Measurements from ENCODE around the gene SLC16A8.

The SLC16A8 gene

DNA sequence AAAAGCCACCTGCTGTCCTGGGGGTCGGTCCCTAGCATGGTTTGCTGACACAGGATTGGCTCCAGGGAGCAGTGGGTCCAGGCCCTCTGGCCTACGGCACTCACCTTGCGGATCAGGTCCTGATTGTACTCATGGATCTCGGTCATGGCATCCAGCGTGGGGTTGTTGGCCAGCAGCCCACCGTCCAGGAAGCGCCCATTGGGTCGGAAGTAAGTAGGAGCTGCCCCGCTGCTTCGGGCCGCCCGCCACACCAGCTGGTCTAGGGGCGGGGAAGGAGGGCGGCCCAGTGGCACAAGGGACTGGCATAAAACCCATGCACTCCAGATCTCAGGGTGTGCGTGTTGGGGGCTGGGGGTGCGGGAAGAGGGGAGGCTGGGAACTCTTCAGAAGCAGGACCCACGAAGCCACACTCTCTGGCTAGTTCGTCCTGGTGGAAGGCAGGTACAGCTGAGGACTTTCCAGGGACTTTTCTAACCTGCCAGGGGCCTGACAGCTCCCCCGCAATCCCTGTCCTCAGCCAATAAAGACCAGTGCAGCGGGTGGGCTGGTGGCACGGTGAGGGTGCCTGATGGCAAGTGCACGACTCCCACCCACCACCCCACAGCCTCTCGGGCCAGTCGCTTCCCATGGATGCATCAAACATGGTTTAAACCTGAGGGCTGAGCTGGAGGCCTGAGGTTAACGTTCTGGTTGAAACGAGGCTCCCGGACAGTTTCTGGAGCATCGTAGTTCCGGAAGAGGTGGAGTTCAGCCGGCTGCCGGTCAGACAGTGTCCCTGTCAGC is 31.6 kb upstream of the SLC16A8 start:
- Histone ChIP-seq H3K27ac (no peak overlapping the region), H3K9me3 (ENCODE audit: severe bottlenecking) (no peaks in the 10 kb centered on the region), H3K4me3 (ENCODE audit: low read depth, low read length) (no peak overlapping the region), H3K36me3 (no peaks in the 10 kb centered on the region; the same call in 1 of the 2 replicates), H3K27me3 (ENCODE audit: insufficient read depth, low read depth, severe bottlenecking) (no peaks in the 10 kb centered on the region)
- no peak for DNase-seq
- no peak for TF ChIP-seq CTCF (IDR thresholded peaks at IDR 0.05; ENCODE audit: low read depth, low read length)

DNA sequence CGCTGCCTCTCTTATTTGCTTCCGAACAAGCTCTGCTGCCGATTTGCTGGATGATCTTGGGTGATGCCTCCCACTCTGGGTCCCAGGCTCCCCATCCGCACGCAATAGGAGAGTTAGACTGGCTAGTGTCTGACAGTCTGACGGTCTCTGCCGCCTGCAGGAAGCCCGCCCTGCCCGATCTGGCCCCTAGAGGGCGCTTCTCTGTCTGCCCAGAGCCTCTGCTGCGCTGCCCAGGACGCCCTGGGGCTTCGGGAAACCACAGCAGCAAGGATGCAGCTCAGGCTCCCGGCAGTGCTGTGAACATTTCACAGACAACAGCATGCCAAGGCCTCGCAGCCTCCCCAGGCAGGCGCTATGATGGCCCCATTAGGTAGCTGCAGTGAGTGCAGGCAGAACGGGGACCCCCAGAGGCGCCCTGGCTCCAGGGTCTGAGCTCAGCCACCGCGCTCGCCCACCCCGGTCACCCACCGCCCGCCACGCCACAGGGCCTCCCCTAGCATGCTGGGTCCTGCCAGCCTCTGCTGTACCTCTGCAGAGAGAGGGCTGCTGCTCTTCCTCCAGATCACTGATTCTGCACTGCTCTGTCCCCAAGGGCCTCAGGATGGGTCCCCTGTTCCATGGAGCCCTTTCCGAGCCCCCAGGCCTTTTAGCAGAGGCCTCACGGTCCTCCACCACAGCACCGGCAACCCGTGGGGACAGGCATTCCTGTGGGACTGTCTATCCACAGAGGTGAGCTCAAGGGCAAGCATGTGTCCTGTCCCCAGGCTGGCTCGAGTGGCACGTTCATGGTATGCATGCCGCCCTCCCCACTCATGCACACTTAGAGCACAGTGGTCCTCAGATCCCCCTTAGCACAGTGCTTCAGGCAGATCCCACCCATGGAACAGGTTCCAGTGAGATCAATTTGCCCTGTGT is 30.8 kb upstream of the SLC16A8 start:
- H3K27ac ChIP-seq: no peak overlapping the region
- TF ChIP-seq CTCF (IDR thresholded peaks at IDR 0.05; ENCODE audit: low read depth, low read length): peak; percentile 97
- no peak overlapping the region for H3K4me3 ChIP-seq (ENCODE audit: low read depth, low read length)
- no peaks in the 10 kb centered on the region for H3K9me3 ChIP-seq (ENCODE audit: severe bottlenecking)
- no peaks in the 10 kb centered on the region for H3K27me3 ChIP-seq (ENCODE audit: insufficient read depth, low read depth, severe bottlenecking)
- H3K36me3 ChIP-seq: no peaks in the 10 kb centered on the region; the same call in 1 of the 2 replicates
- DNase-seq: peak; percentile 88

- H3K9me3 ChIP-seq (ENCODE audit: severe bottlenecking): no peaks in the 10 kb centered on the region
- no peak overlapping the region for H3K27ac ChIP-seq
- DNase-seq: no peak
Observed at GRCh38 chr22:38112381-38112780, 28.4 kb upstream of the SLC16A8 start.

DNA sequence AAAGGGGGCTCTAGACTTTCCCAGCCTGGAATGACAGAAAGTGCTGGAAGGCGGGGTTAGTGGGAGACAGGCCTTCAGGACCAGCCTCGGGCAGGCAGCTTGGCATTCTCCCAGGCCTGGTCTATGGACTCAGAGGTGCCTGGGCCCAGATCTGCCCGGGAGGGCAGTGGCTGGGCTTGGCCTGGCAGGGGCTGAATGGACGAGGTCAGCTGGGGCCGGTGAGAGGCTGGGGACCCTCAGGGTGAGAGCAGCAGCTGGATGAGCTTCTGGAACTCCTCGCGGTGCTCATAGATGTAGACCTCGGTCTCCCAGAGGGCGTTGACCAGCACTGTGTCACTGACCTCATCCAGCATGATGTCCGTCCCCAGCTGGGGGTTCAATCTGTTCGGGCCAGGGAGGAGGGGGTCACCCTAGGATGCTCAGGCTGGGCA is 28.0 kb upstream of the SLC16A8 start:
- H3K27me3 ChIP-seq (ENCODE audit: insufficient read depth, low read depth, severe bottlenecking): no peaks in the 10 kb centered on the region
- TF ChIP-seq CTCF (IDR thresholded peaks at IDR 0.05; ENCODE audit: low read depth, low read length): no peak
- no peak for DNase-seq
- H3K4me3 ChIP-seq (ENCODE audit: low read depth, low read length): no peak overlapping the region
- no peak overlapping the region for H3K27ac ChIP-seq
- no peaks in the 10 kb centered on the region; the same call in 1 of the 2 replicates for H3K36me3 ChIP-seq
- no peaks in the 10 kb centered on the region for H3K9me3 ChIP-seq (ENCODE audit: severe bottlenecking)

More at GRCh38 chr22:38112381-38112780, 28.4 kb upstream of the SLC16A8 start:
- Histone ChIP-seq H3K4me3 (ENCODE audit: low read depth, low read length) (no peak overlapping the region), H3K27me3 (ENCODE audit: insufficient read depth, low read depth, severe bottlenecking) (no peaks in the 10 kb centered on the region), H3K36me3 (no peaks in the 10 kb centered on the region; the same call in 1 of the 2 replicates)
- no peak for TF ChIP-seq CTCF (IDR thresholded peaks at IDR 0.05; ENCODE audit: low read depth, low read length)

- Histone ChIP-seq H3K36me3 (no peaks in the 10 kb centered on the region; the same call in 1 of the 2 replicates), H3K27me3 (ENCODE audit: insufficient read depth, low read depth, severe bottlenecking) (no peaks in the 10 kb centered on the region), H3K27ac (no peak overlapping the region), H3K4me3 (ENCODE audit: low read depth, low read length) (no peak overlapping the region), H3K9me3 (ENCODE audit: severe bottlenecking) (no peaks in the 10 kb centered on the region)
- DNase-seq: no peak
- no peak for TF ChIP-seq CTCF (IDR thresholded peaks at IDR 0.05; ENCODE audit: low read depth, low read length)
Observed at GRCh38 chr22:38110863-38111852, 27.2 kb upstream of the SLC16A8 start.
